ENCODE data around the gene BTN1A1.

BTN1A1 gene

DNA sequence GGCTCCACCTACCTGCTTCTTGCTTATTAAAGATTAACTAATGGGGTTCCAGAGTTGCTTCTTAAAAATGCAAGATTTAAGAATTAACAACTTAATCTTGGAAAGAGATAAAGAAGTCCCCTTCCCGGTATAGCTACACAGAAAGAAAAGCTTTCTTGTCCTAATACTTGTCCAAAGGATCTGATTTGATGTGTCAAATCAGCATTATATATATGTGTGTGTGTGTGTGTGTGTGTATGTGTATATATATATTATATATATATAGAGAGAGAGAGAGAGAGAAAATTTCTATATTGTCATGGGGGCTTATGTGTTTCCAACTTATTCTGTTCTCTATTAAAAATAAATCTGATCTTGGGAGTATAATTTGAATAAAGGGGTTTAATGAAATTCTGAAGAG is 33.4 kb downstream of the BTN1A1 start:
- CTCF ChIA-PET: interaction anchor here (1.0 to 3.8 kb wide), 8 partner anchors 9 to 203 kb away, joined by 3 to 20 read pairs (median 4); no protein-coding TSS in a partner anchor
- POLR2A ChIA-PET: interaction anchor here (0.7 to 1.1 kb wide), 7 partner anchors 12 to 410 kb away, joined by 3 to 5 read pairs (median 5); a partner anchor contains a TSS
- TF ChIP-seq, protein P1, sequence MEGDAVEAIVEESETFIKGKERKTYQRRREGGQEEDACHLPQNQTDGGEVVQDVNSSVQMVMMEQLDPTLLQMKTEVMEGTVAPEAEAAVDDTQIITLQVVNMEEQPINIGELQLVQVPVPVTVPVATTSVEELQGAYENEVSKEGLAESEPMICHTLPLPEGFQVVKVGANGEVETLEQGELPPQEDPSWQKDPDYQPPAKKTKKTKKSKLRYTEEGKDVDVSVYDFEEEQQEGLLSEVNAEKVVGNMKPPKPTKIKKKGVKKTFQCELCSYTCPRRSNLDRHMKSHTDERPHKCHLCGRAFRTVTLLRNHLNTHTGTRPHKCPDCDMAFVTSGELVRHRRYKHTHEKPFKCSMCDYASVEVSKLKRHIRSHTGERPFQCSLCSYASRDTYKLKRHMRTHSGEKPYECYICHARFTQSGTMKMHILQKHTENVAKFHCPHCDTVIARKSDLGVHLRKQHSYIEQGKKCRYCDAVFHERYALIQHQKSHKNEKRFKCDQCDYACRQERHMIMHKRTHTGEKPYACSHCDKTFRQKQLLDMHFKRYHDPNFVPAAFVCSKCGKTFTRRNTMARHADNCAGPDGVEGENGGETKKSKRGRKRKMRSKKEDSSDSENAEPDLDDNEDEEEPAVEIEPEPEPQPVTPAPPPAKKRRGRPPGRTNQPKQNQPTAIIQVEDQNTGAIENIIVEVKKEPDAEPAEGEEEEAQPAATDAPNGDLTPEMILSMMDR (IDR thresholded peaks at IDR 0.05; ENCODE audit: insufficient read depth, low read length, missing control alignments): no peak
- DNase-seq (ENCODE audit: low read depth, low spot score): no peak
- peak overlapping the region; percentile 75 for H3K4me3 ChIP-seq (ENCODE audit: low read depth, low read length)

DNA sequence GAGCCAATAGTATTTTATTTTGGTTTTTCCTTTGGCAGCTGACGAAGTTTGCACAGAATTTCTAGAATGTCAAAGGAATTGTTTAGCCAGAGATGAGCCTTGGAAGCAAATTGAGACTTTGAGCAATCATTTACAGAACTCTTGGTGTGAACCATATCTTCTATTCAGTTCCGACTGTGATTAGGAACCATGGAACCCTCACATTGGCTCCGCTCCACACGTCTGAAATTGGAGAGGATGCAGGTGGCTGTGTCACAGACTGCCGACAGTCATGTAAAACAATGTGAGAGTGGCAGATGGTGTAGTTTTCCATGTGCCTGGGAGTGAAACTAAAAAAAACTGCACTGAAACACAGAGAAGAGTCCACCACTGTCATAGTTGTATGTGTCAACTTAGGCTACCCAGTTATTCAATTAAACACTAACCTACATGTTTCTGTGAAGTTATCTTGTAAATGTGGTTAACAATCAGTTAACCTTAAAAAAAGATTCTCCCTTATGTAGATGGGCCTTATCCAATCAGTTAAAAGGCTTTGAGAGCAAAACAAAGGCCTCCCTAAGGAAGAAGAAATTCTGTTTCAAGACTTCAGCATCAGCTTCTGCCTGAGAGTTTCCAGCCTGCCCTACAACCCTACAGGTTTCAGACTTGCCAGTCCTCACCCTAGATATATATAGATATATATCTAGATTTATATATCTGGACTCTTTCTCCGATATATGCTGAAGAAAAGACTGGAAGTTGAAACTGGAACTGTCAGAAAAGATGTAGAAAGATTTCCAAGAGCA is 34.8 kb downstream of the BTN1A1 start:
- TF ChIP-seq, protein P1 (IDR thresholded peaks at IDR 0.05; ENCODE audit: insufficient read depth, low read length, missing control alignments): no peak
- no peak for DNase-seq (ENCODE audit: low read depth, low spot score)
- POLR2A ChIA-PET: no interaction called here
- CTCF ChIA-PET: no interaction called here
- H3K4me3 ChIP-seq (ENCODE audit: low read depth, low read length): no peak overlapping the region

DNA sequence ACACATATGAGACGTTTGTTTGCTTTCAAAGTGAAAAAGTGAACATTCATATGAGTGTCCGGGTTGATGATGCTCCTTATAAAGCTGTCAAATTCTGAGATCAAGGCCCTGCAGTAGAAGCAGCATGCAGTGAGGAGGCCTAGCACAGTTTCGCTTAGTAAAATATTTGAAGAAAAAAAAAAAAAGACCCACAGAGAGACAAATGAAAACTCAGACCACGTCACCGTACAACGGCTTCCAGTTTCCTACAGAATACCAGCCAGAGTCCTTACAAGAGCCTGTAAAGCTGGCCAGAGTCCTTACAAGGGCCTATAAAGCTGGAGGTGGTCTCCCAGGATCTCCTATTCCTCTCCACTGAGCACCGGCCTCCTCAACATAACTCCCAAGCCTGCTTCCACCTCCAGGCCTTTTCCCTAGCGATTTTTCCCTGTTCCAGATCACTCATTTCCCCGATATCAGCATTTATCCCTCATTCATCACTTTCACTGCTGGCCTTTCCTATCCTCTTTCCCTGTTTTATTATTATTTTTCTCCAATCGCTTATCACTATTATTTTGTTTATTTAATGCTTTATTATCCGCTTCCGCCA is 36.6 kb downstream of the BTN1A1 start:
- ChIA-PET CTCF (interaction anchor here (0.7 to 2.2 kb wide), 6 partner anchors 14 to 222 kb away, joined by 3 to 12 read pairs (median 4); no protein-coding TSS in a partner anchor), POLR2A (interaction anchor here (1.0 to 2.1 kb wide), 8 partner anchors 15 to 338 kb away, joined by 3 to 12 read pairs (median 5); a partner anchor contains a TSS)
- no peak for DNase-seq (ENCODE audit: low read depth, low spot score)
- TF ChIP-seq, protein P1 (IDR thresholded peaks at IDR 0.05; ENCODE audit: insufficient read depth, low read length, missing control alignments): no peak
- peak overlapping the region; percentile 78 for H3K4me3 ChIP-seq (ENCODE audit: low read depth, low read length)

DNA sequence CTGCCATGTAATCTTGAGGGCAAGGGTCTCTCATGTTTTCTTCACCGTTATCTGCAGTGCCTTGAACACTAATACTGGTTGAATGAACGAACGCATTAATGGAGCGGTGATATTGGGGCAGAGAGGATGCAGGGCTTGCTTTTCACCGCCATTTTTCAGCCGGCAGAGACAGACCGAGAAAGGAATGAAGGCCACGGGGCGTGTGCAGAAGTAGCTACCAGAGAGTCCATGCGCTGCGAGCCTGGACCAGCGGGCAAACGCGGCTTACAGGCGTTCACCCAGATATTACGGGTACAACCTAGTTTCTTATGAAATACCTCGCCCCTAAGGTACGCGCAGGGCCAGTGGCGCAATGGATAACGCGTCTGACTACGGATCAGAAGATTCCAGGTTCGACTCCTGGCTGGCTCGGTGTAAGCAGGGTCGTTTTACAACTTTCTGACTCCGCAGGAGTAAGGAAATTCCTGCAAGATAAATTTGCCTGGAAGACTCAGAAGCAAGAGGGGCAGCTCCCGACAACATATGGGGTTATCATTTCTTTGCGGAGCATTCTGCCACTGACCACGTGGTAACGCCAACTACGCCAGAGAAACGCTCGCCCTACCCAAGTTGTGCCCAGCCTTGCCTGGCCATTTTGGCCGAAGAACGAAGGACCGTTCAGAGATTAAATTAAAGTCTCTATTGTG is 37.2 kb downstream of the BTN1A1 start:
- H3K4me3 ChIP-seq (ENCODE audit: low read depth, low read length): peak overlapping the region; percentile 78
- POLR2A ChIA-PET: interaction anchor here (0.5 to 2.1 kb wide), 11 partner anchors 16 to 610 kb away, joined by 3 to 12 read pairs (median 5); a partner anchor contains a TSS
- CTCF ChIA-PET: interaction anchor here (0.7 to 2.2 kb wide), 9 partner anchors 12 to 223 kb away, joined by 3 to 12 read pairs (median 4); no protein-coding TSS in a partner anchor
- peak; percentile 89 for DNase-seq (ENCODE audit: low read depth, low spot score)
- TF ChIP-seq, protein P1 (IDR thresholded peaks at IDR 0.05; ENCODE audit: insufficient read depth, low read length, missing control alignments): no peak

DNA sequence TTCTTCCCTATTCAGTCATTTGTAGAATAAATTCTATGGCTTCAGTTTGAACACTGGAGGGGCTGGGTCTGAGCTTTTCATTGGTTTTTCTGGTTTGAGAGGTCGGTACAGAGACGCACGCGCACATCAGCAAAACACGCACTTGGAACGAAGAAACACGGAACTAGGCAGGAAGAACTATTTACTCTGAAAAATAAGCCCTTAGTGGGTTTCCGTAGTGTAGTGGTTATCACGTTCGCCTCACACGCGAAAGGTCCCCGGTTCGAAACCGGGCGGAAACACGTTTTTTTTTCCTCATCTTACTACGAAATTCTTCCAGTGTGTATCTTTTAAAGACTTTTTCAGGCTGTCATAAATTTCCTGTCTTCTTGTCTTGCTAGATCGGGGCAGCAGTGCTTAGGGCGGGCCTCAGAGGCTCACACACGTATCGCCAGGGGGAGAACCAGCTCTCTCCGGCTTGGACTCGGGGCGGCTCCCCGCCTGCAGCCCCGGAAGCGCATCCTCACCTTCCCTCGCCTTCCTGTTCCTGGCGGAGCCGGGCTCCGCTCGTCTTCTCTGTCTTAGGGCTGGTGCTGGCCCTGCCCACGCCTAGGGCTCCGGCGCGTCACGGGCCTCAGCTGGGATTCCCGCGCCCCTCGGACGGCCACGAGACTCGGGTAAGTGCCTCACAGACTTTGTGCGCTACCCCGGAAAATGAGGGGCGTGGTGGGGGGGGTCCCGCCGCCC is 37.9 kb downstream of the BTN1A1 start, which contains the start of gene HMGN4:
HMGN4 (plus strand) TSS at position 521 of the 726 bp plus-strand sequence. CDS start 6,841 bp downstream, outside the sequence.
- POLR2A ChIA-PET: interaction anchor here (0.5 to 2.1 kb wide), 14 partner anchors 13 to 1327 kb away, joined by 3 to 12 read pairs (median 5); a partner anchor contains a TSS
- CTCF ChIA-PET: interaction anchor here (0.7 to 2.2 kb wide), 9 partner anchors 11 to 216 kb away, joined by 3 to 12 read pairs (median 4); no protein-coding TSS in a partner anchor

More for the DNA sequence above, 37.9 kb downstream of the BTN1A1 start, which contains the start of gene HMGN4:
- TF ChIP-seq, protein P1 (IDR thresholded peaks at IDR 0.05; ENCODE audit: insufficient read depth, low read length, missing control alignments): no peak
- no peak for DNase-seq (ENCODE audit: low read depth, low spot score)
- H3K4me3 ChIP-seq (ENCODE audit: low read depth, low read length): peak within 1 kb of the TSS; percentile 78

Data from AG04449 (cell line).